Measurements from ENCODE around the gene ARNT2. TPM values are rescaled to one million over a fixed set of nuclear protein-coding genes. Genes with fewer than 3 reads are reported as not detected.

Gene ARNT2
- total and polyA plus RNA-seq, 2 donors (not counting 1 experiment from before 2014, with no cell fraction given), result 15.5 to 61.2 TPM

- Histone ChIP-seq H3K36me3 (ENCODE audit: control insufficient read depth, insufficient read depth, low read length) (no peaks in the 10 kb centered on the region), H3K4me3 (replicated peaks in 1 of 4; ENCODE audit: control extremely low read depth in 1 of 4, insufficient read depth in 1 of 4, low read depth in 3 of 4, low read length in 4 of 4) (no peak overlapping the region), H4K20me1 (ENCODE audit: control insufficient read depth, extremely low read depth, insufficient read depth, low read length) (no peaks in the 10 kb centered on the region), H3K79me2 (ENCODE audit: control insufficient read depth, insufficient read depth, low read length) (no peaks in the 10 kb centered on the region), H2AFZ (ENCODE audit: low read length) (no peak overlapping the region), H3K27ac (ENCODE audit: insufficient read depth, low read length) (no peak overlapping the region), H3K9me3 (ENCODE audit: control insufficient read depth, insufficient read depth, low read depth, low read length) (no peaks in the 10 kb centered on the region), H3K4me2 (ENCODE audit: extremely low read depth, insufficient read depth, low read length) (no peak overlapping the region), H3K27me3 (ENCODE audit: control insufficient read depth, insufficient read depth, low read length) (peaks cover 9% of the 10 kb centered on the region), H3K4me1 (ENCODE audit: control insufficient read depth, extremely low read depth, insufficient read depth, low read length) (no peaks in the 10 kb centered on the region), H3K9ac (ENCODE audit: insufficient read depth, low read length) (no peak overlapping the region)
- no peak for DNase-seq (ENCODE audit: low read depth in 2 of 2)
- no peak for TF ChIP-seq EZH2 (IDR thresholded peaks at IDR 0.05; ENCODE audit: low read length, missing control alignments)
- TF ChIP-seq CTCF (conservative IDR thresholded peaks at IDR 0.05 in 1 of 2, IDR thresholded peaks at IDR 0.05 in 1 of 2; ENCODE audit: low read depth in 1 of 2, low read length in 2 of 2), result no peak
Measured at GRCh38 chr15:80402339-80402738, 1.8 kb upstream of the ARNT2 start.

- TF ChIP-seq CTCF (conservative IDR thresholded peaks at IDR 0.05 in 1 of 2, IDR thresholded peaks at IDR 0.05 in 1 of 2; ENCODE audit: low read depth in 1 of 2, low read length in 2 of 2), result no peak
- TF ChIP-seq EZH2 (IDR thresholded peaks at IDR 0.05; ENCODE audit: low read length, missing control alignments), result no peak
- Histone ChIP-seq H2AFZ (ENCODE audit: low read length) (peak overlapping the region; percentile 28), H3K4me3 (replicated peaks in 1 of 4; ENCODE audit: control extremely low read depth in 1 of 4, insufficient read depth in 1 of 4, low read depth in 3 of 4, low read length in 4 of 4) (peak overlapping the region in 3 of 4 experiments; percentile 18 to 54 (median 45)), H3K27me3 (ENCODE audit: control insufficient read depth, insufficient read depth, low read length) (peaks cover 6% of the 10 kb centered on the region), H3K36me3 (ENCODE audit: control insufficient read depth, insufficient read depth, low read length) (no peaks in the 10 kb centered on the region), H3K27ac (ENCODE audit: insufficient read depth, low read length) (no peak overlapping the region), H3K4me2 (ENCODE audit: extremely low read depth, insufficient read depth, low read length) (peak overlapping the region; percentile 59), H3K9ac (ENCODE audit: insufficient read depth, low read length) (no peak overlapping the region), H4K20me1 (ENCODE audit: control insufficient read depth, extremely low read depth, insufficient read depth, low read length) (no peaks in the 10 kb centered on the region), H3K4me1 (ENCODE audit: control insufficient read depth, extremely low read depth, insufficient read depth, low read length) (no peaks in the 10 kb centered on the region), H3K9me3 (ENCODE audit: control insufficient read depth, insufficient read depth, low read depth, low read length) (no peaks in the 10 kb centered on the region), H3K79me2 (ENCODE audit: control insufficient read depth, insufficient read depth, low read length) (no peaks in the 10 kb centered on the region)
- peak in 1 of 2 donors; percentile 30 for DNase-seq (ENCODE audit: low read depth in 2 of 2)
Measured at GRCh38 chr15:80403712-80404056, 498 bp upstream of the ARNT2 start.

- H3K36me3 ChIP-seq (ENCODE audit: control insufficient read depth, insufficient read depth, low read length), result no peaks in the 10 kb centered on the region
- H3K4me1 ChIP-seq (ENCODE audit: control insufficient read depth, extremely low read depth, insufficient read depth, low read length), result no peaks in the 10 kb centered on the region
- H3K27me3 ChIP-seq (ENCODE audit: control insufficient read depth, insufficient read depth, low read length), result peaks cover 6% of the 10 kb centered on the region
- peak overlapping the region; percentile 34 for H2AFZ ChIP-seq (ENCODE audit: low read length)
- H3K9ac ChIP-seq (ENCODE audit: insufficient read depth, low read length), result peak overlapping the region; percentile 47
- H4K20me1 ChIP-seq (ENCODE audit: control insufficient read depth, extremely low read depth, insufficient read depth, low read length), result no peaks in the 10 kb centered on the region
- peak overlapping the region; percentile 83 for H3K4me2 ChIP-seq (ENCODE audit: extremely low read depth, insufficient read depth, low read length)
- H3K27ac ChIP-seq (ENCODE audit: insufficient read depth, low read length), result no peak overlapping the region
- no peaks in the 10 kb centered on the region for H3K79me2 ChIP-seq (ENCODE audit: control insufficient read depth, insufficient read depth, low read length)
- peak in 1 of 2 donors; percentile 36 for DNase-seq (ENCODE audit: low read depth in 2 of 2)
- H3K4me3 ChIP-seq (replicated peaks in 1 of 4; ENCODE audit: control extremely low read depth in 1 of 4, insufficient read depth in 1 of 4, low read depth in 3 of 4, low read length in 4 of 4), result peak overlapping the region; percentile 28 to 54 (median 46)
- H3K9me3 ChIP-seq (ENCODE audit: control insufficient read depth, insufficient read depth, low read depth, low read length), result no peaks in the 10 kb centered on the region
- TF ChIP-seq EZH2 (IDR thresholded peaks at IDR 0.05; ENCODE audit: low read length, missing control alignments) (no peak), CTCF (conservative IDR thresholded peaks at IDR 0.05 in 1 of 2, IDR thresholded peaks at IDR 0.05 in 1 of 2; ENCODE audit: low read depth in 1 of 2, low read length in 2 of 2) (no peak)
Measured at GRCh38 chr15:80404761-80405553, 775 bp downstream of the ARNT2 start.
